ENCODE results near the gene ADAMTS2. TPM values are rescaled to one million over a fixed set of nuclear protein-coding genes. Genes with fewer than 3 reads are reported as not detected.
A peak's percentile ranks its signal among the peaks of the same experiment; 100 is the strongest.

Gene ADAMTS2
- total and polyA plus RNA-seq, 10 donors = 4.0 to 101 (median 47.5) TPM

DNA sequence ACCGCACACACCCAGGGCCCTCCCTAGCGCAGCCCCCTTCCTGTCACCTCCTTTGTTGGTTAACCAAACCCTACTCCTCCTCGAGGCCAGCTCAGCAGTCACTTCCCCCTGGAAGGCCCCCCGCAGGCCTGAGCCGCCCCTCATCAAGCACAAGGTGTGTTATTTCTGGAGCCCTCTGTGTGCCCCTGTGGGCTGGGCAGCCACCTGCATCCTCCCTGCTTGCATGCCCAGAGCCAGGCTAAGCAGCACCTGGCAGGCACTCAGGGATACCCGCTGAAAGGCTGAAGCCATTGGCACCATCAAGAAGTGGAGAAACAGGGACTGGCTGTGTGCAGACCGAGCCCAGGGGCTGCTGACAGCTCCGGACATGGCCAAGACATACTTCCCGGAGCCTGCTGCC is 163.3 kb downstream of the ADAMTS2 start:
- intact Hi-C loops (cut with DNase I; ENCODE audit: low total_unique reads) = no loop called here
- Histone ChIP-seq H3K27me3 (replicated peaks in 1 of 7) (peaks cover 0 to 29% (median 0%) of the 10 kb centered on the region in 7 donors), H3K9me3 (peaks cover 0 to 9% (median 6%) of the 10 kb centered on the region in 8 donors), H3K4me1 (peaks cover 0 to 18% (median 9%) of the 10 kb centered on the region in 6 donors), H3K4me3 (no peak overlapping the region), H3K36me3 (peaks cover 0 to 24% (median 0%) of the 10 kb centered on the region in 6 donors), H3K27ac (no peak overlapping the region)
- 20 to 46% (median 28%) methylated on average over 9 of the region's 9 CpGs for WGBS, 5 donors
- DNase-seq = peak; percentile 64
- no peak for TF ChIP-seq POLR2A (IDR thresholded peaks at IDR 0.05)
- TF ChIP-seq POLR2AphosphoS5 (IDR thresholded peaks at IDR 0.05) = no peak
- TF ChIP-seq, protein P1, sequence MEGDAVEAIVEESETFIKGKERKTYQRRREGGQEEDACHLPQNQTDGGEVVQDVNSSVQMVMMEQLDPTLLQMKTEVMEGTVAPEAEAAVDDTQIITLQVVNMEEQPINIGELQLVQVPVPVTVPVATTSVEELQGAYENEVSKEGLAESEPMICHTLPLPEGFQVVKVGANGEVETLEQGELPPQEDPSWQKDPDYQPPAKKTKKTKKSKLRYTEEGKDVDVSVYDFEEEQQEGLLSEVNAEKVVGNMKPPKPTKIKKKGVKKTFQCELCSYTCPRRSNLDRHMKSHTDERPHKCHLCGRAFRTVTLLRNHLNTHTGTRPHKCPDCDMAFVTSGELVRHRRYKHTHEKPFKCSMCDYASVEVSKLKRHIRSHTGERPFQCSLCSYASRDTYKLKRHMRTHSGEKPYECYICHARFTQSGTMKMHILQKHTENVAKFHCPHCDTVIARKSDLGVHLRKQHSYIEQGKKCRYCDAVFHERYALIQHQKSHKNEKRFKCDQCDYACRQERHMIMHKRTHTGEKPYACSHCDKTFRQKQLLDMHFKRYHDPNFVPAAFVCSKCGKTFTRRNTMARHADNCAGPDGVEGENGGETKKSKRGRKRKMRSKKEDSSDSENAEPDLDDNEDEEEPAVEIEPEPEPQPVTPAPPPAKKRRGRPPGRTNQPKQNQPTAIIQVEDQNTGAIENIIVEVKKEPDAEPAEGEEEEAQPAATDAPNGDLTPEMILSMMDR (IDR thresholded peaks at IDR 0.05 in 8 of 11, conservative IDR thresholded peaks at IDR 0.05 in 3 of 11) = no peak

DNA sequence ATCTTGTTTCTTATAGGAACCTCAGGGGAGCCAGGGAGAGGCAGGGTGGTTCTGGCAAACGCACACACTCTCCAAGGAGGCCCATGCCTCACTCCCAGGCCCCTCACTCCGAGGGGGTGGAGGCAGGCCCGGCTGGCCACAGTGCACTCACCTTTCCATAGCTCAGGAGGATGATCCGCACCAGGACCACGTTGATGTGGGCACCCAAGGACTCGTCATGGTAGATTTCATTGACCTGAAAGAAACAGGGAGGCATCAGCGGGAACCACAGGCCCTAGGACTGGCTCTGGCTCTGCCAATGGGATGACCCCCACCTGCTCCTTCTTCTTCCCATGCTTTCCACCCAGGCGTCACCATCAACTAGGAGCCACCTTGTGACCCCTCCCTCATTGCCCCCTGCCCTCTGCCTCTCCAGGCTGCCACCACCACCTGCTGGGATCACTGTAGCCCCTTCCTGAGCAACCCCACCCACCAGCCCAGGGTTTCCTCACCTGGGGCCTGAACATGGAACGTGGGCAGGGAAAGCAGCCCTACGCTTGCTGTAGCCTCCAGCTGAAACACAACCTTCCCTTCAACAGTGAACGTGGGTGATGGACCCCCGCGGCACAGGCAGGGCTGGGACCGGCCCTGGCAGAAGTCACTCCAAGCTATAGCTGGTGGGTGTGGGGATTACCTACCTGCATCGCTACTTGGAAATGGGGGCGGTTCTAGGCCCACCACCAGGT is 164.2 kb downstream of the ADAMTS2 start:
- Histone ChIP-seq H3K27ac (no peak overlapping the region), H3K36me3 (peaks cover 0 to 24% (median 0%) of the 10 kb centered on the region in 6 donors), H3K4me3 (no peak overlapping the region), H3K4me1 (peaks cover 0 to 10% (median 7%) of the 10 kb centered on the region in 6 donors), H3K27me3 (replicated peaks in 1 of 7) (peaks cover 0 to 30% (median 0%) of the 10 kb centered on the region in 7 donors), H3K9me3 (peaks cover 0 to 9% (median 6%) of the 10 kb centered on the region in 8 donors)
- no peak for TF ChIP-seq POLR2AphosphoS5 (IDR thresholded peaks at IDR 0.05)
- TF ChIP-seq, protein P1 (IDR thresholded peaks at IDR 0.05 in 8 of 11, conservative IDR thresholded peaks at IDR 0.05 in 3 of 11) = no peak
- no peak for TF ChIP-seq POLR2A (IDR thresholded peaks at IDR 0.05)
- WGBS, 5 donors = 86 to 95% (median 92%) methylated on average over 10 to 16 of the region's 16 CpGs
- intact Hi-C loops (cut with DNase I; ENCODE audit: low total_unique reads) = no loop called here
- peak; percentile 58 for DNase-seq

DNA sequence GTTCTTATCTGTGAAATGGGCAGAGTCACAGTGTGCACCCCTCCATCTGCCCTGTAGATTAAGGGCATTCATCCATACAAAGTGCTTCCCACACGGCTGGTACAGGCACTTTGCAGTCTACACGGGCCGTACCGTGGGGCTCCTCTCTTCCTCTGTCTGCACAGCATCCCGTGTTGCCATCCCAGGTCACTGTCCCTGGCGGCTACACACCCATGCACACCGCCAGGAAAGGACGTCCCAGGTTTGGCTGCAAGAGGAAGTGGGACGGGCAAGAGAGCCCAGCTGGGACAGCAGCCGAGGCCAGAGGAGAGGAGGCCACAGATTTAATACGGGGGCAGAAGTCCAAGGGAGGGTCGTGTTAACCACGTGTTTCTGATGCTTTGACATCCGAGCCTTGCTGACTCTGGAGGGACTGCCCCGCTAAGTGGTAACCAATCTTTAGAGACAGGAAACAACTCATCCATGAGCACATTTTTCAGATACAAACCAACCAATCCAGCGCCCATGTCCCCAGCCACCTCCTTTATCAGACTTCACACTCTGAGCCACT is 165.1 kb downstream of the ADAMTS2 start:
- peaks cover 0 to 33% (median 0%) of the 10 kb centered on the region in 7 donors for H3K27me3 ChIP-seq (replicated peaks in 1 of 7)
- H3K9me3 ChIP-seq = peaks cover 0 to 9% (median 6%) of the 10 kb centered on the region in 8 donors
- H3K36me3 ChIP-seq = peaks cover 0 to 24% (median 0%) of the 10 kb centered on the region in 6 donors
- TF ChIP-seq, protein P1 (IDR thresholded peaks at IDR 0.05 in 8 of 11, conservative IDR thresholded peaks at IDR 0.05 in 3 of 11) = no peak
- peak in 1 of 3 donors; percentile 23 for TF ChIP-seq POLR2AphosphoS5 (IDR thresholded peaks at IDR 0.05)
- no peak for TF ChIP-seq POLR2A (IDR thresholded peaks at IDR 0.05)
- H3K27ac ChIP-seq = no peak overlapping the region
- DNase-seq = peak; percentile 58
- intact Hi-C loops (cut with DNase I; ENCODE audit: low total_unique reads) = no loop called here
- WGBS, 5 donors = 57 to 66% (median 63%) methylated on average over 12 to 16 of the region's 16 CpGs
- no peak overlapping the region for H3K4me3 ChIP-seq
- H3K4me1 ChIP-seq = peaks cover 0 to under 1% (median 0%) of the 10 kb centered on the region in 6 donors
